ENCODE measurements around the gene MIX23. TPM values are rescaled to one million over a fixed set of nuclear protein-coding genes. Genes with fewer than 3 reads are reported as not detected.

MIX23 gene
- total RNA-seq, 4 donors from 2014 or later = 10.2 to 40.1 (median 22.7) TPM

- Histone ChIP-seq H3K27ac (no peak overlapping the region), H3K36me3 (peaks cover 10% of the 10 kb centered on the region), H3K27me3 (no peaks in the 10 kb centered on the region), H3K4me3 (no peak overlapping the region), H3K9me3 (no peaks in the 10 kb centered on the region), H3K4me1 (peaks cover 12% of the 10 kb centered on the region)
- TF ChIP-seq CTCF (IDR thresholded peaks at IDR 0.05) (no peak), POLR2A (IDR thresholded peaks at IDR 0.05) (no peak), POLR2AphosphoS5 (IDR thresholded peaks at IDR 0.05) (no peak)
- DNase-seq (ENCODE audit: low spot score in 2 of 2) = no peak
- 78% methylated on average over 2 of the region's 2 CpGs for WGBS
These were observed 24.4 kb downstream of the MIX23 start for GRCh38 chr3:122358703-122359032.

- no peaks in the 10 kb centered on the region for H3K9me3 ChIP-seq
- WGBS = 54% methylated on average over 2 of the region's 2 CpGs
- no peak for TF ChIP-seq CTCF (IDR thresholded peaks at IDR 0.05)
- TF ChIP-seq POLR2AphosphoS5 (IDR thresholded peaks at IDR 0.05) = no peak
- TF ChIP-seq POLR2A (IDR thresholded peaks at IDR 0.05) = no peak
- no peak for TF ChIP-seq EP300 (IDR thresholded peaks at IDR 0.05)
- peaks cover 9% of the 10 kb centered on the region for H3K36me3 ChIP-seq
- no peak overlapping the region for H3K27ac ChIP-seq
- H3K27me3 ChIP-seq = no peaks in the 10 kb centered on the region
- H3K4me1 ChIP-seq = peaks cover 12% of the 10 kb centered on the region
- H3K4me3 ChIP-seq = no peak overlapping the region
- no peak for DNase-seq (ENCODE audit: low spot score in 2 of 2)
These were observed 25.0 kb downstream of the MIX23 start for GRCh38 chr3:122357828-122358702.

GRCh38 chr3:122356402-122356801 lies 26.6 kb downstream of the MIX23 start:
- no peaks in the 10 kb centered on the region for H3K27me3 ChIP-seq
- no peaks in the 10 kb centered on the region for H3K9me3 ChIP-seq
- no peak overlapping the region for H3K4me3 ChIP-seq
- DNase-seq (ENCODE audit: low spot score in 2 of 2) = no peak
- H3K4me1 ChIP-seq = peaks cover 7% of the 10 kb centered on the region
- no peak overlapping the region for H3K27ac ChIP-seq
- TF ChIP-seq POLR2A (IDR thresholded peaks at IDR 0.05) (no peak), EP300 (IDR thresholded peaks at IDR 0.05) (no peak), CTCF (IDR thresholded peaks at IDR 0.05) (peak in 1 of 2 donors; percentile 22)
- H3K36me3 ChIP-seq = no peaks in the 10 kb centered on the region
- WGBS = 81% methylated on average over 4 of the region's 4 CpGs

GRCh38 chr3:122355612-122356011 lies 27.4 kb downstream of the MIX23 start:
- no peaks in the 10 kb centered on the region for H3K9me3 ChIP-seq

More at GRCh38 chr3:122355612-122356011, 27.4 kb downstream of the MIX23 start:
- TF ChIP-seq POLR2AphosphoS5 (IDR thresholded peaks at IDR 0.05) (no peak), EP300 (IDR thresholded peaks at IDR 0.05) (no peak), POLR2A (IDR thresholded peaks at IDR 0.05) (no peak), CTCF (IDR thresholded peaks at IDR 0.05) (no peak)
- Histone ChIP-seq H3K4me1 (peaks cover 7% of the 10 kb centered on the region), H3K27me3 (no peaks in the 10 kb centered on the region), H3K4me3 (no peak overlapping the region), H3K27ac (no peak overlapping the region), H3K36me3 (no peaks in the 10 kb centered on the region)
- WGBS = 74% methylated on average over 4 of the region's 4 CpGs
- no peak for DNase-seq (ENCODE audit: low spot score in 2 of 2)

Data from suprapubic skin (tissue), 4 donors.